ENCODE measurements around the gene GINS1. TPM values are rescaled to one million over a fixed set of nuclear protein-coding genes. Genes with fewer than 3 reads are reported as not detected.

Gene GINS1
- total and polyA plus RNA-seq, 2 of the 8 experiments (the other 6 are each of a cell fraction or from before 2014, with no cell fraction given) = 44.7 to 68.4 TPM

- no peak for TF ChIP-seq NRF1 (IDR thresholded peaks at IDR 0.05; ENCODE audit: low read depth, low read length)
- no peak for TF ChIP-seq RFX5 (IDR thresholded peaks at IDR 0.05; ENCODE audit: borderline replicate concordance, low read depth, low read length)
- no peak for TF ChIP-seq HDAC2 (IDR thresholded peaks at IDR 0.05; ENCODE audit: borderline replicate concordance in 1 of 2, low read depth in 2 of 2, low read length in 2 of 2)
- TF ChIP-seq, protein P1, sequence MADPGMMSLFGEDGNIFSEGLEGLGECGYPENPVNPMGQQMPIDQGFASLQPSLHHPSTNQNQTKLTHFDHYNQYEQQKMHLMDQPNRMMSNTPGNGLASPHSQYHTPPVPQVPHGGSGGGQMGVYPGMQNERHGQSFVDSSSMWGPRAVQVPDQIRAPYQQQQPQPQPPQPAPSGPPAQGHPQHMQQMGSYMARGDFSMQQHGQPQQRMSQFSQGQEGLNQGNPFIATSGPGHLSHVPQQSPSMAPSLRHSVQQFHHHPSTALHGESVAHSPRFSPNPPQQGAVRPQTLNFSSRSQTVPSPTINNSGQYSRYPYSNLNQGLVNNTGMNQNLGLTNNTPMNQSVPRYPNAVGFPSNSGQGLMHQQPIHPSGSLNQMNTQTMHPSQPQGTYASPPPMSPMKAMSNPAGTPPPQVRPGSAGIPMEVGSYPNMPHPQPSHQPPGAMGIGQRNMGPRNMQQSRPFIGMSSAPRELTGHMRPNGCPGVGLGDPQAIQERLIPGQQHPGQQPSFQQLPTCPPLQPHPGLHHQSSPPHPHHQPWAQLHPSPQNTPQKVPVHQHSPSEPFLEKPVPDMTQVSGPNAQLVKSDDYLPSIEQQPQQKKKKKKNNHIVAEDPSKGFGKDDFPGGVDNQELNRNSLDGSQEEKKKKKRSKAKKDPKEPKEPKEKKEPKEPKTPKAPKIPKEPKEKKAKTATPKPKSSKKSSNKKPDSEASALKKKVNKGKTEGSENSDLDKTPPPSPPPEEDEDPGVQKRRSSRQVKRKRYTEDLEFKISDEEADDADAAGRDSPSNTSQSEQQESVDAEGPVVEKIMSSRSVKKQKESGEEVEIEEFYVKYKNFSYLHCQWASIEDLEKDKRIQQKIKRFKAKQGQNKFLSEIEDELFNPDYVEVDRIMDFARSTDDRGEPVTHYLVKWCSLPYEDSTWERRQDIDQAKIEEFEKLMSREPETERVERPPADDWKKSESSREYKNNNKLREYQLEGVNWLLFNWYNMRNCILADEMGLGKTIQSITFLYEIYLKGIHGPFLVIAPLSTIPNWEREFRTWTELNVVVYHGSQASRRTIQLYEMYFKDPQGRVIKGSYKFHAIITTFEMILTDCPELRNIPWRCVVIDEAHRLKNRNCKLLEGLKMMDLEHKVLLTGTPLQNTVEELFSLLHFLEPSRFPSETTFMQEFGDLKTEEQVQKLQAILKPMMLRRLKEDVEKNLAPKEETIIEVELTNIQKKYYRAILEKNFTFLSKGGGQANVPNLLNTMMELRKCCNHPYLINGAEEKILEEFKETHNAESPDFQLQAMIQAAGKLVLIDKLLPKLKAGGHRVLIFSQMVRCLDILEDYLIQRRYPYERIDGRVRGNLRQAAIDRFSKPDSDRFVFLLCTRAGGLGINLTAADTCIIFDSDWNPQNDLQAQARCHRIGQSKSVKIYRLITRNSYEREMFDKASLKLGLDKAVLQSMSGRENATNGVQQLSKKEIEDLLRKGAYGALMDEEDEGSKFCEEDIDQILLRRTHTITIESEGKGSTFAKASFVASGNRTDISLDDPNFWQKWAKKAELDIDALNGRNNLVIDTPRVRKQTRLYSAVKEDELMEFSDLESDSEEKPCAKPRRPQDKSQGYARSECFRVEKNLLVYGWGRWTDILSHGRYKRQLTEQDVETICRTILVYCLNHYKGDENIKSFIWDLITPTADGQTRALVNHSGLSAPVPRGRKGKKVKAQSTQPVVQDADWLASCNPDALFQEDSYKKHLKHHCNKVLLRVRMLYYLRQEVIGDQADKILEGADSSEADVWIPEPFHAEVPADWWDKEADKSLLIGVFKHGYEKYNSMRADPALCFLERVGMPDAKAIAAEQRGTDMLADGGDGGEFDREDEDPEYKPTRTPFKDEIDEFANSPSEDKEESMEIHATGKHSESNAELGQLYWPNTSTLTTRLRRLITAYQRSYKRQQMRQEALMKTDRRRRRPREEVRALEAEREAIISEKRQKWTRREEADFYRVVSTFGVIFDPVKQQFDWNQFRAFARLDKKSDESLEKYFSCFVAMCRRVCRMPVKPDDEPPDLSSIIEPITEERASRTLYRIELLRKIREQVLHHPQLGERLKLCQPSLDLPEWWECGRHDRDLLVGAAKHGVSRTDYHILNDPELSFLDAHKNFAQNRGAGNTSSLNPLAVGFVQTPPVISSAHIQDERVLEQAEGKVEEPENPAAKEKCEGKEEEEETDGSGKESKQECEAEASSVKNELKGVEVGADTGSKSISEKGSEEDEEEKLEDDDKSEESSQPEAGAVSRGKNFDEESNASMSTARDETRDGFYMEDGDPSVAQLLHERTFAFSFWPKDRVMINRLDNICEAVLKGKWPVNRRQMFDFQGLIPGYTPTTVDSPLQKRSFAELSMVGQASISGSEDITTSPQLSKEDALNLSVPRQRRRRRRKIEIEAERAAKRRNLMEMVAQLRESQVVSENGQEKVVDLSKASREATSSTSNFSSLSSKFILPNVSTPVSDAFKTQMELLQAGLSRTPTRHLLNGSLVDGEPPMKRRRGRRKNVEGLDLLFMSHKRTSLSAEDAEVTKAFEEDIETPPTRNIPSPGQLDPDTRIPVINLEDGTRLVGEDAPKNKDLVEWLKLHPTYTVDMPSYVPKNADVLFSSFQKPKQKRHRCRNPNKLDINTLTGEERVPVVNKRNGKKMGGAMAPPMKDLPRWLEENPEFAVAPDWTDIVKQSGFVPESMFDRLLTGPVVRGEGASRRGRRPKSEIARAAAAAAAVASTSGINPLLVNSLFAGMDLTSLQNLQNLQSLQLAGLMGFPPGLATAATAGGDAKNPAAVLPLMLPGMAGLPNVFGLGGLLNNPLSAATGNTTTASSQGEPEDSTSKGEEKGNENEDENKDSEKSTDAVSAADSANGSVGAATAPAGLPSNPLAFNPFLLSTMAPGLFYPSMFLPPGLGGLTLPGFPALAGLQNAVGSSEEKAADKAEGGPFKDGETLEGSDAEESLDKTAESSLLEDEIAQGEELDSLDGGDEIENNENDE (IDR thresholded peaks at IDR 0.05; ENCODE audit: insufficient replicate concordance, low read length) = no peak
Observed at GRCh38 chr20:25465243-25466135, 58.0 kb downstream of the GINS1 start (continued).

All from H1 (cell line).